ENCODE results near the gene TMA7B.

GRCh38 chr22:39995393-39996252 lies 35.4 kb downstream of the TMA7B start:
- TF ChIP-seq CTCF (IDR thresholded peaks at IDR 0.05 in 2 of 3, conservative IDR thresholded peaks at IDR 0.05 in 1 of 3; ENCODE audit: control insufficient read depth in 2 of 3, extremely low read depth in 1 of 3, insufficient read depth in 1 of 3, low read depth in 3 of 3, low read length in 3 of 3) (no peak), NRF1 (conservative IDR thresholded peaks at IDR 0.05; ENCODE audit: low read depth, low read length) (no peak), ZNF274 (IDR thresholded peaks at IDR 0.05; ENCODE audit: insufficient read depth, insufficient read length) (no peak), IRF4 (IDR thresholded peaks at IDR 0.05; ENCODE audit: low read depth, low read length) (no peak), POLR2A (IDR thresholded peaks at IDR 0.05; ENCODE audit: low read depth, low read length) (no peak), MAX (IDR thresholded peaks at IDR 0.05; ENCODE audit: low read depth, low read length) (no peak), TCF7 (IDR thresholded peaks at IDR 0.05; ENCODE audit: borderline replicate concordance) (no peak), SMC3 (IDR thresholded peaks at IDR 0.05; ENCODE audit: borderline replicate concordance, low read length) (no peak), GATAD2B (conservative IDR thresholded peaks at IDR 0.05; ENCODE audit: low read depth) (no peak), POU2F2 (IDR thresholded peaks at IDR 0.05; ENCODE audit: borderline replicate concordance, low read depth, low read length) (no peak), POLR2AphosphoS5 (IDR thresholded peaks at IDR 0.05; ENCODE audit: low read length) (no peak), IRF5 (IDR thresholded peaks at IDR 0.05; ENCODE audit: borderline replicate concordance) (no peak), MXI1 (IDR thresholded peaks at IDR 0.05; ENCODE audit: low read depth, low read length) (no peak), IKZF1 (conservative IDR thresholded peaks at IDR 0.05) (no peak)

Data from GM12878 (cell line).